Psoas muscle (tissue), 8 donors: ENCODE measurements around the gene DTNBP1. TPM values are rescaled to one million over a fixed set of nuclear protein-coding genes. Genes with fewer than 3 reads are reported as not detected.

ENCODE experiments used
- ATAC-seq, 4 donors: fragments of 200-7000 bp; cut with Tn5 transposase; one replicate each; pipeline ENCODE4 v1.9.1; 2020; ENCODE audit warnings: moderate library complexity in 3 of 4, mild to moderate bottlenecking in 2 of 4
- DNase-seq, 2 donors: peaks; one replicate each; pipeline ENCODE4 v3.0.0-alpha.2; 2020
- H3K27ac ChIP-seq: fragments of 200-600 bp; one replicate; pipeline ENCODE4 v1.8.0; 2022
- H3K27me3 ChIP-seq, 3 donors: fragments of 200-600 bp in 1 of 3; one replicate each; pipeline versions ENCODE4 v1.6.1 to v1.8.0; 2013 to 2022; ENCODE audit warnings: low read length in 2 of 3, mild to moderate bottlenecking in 2 of 3, moderate library complexity in 1 of 3; ENCODE audit not compliant: insufficient read depth in 3 of 3
- H3K36me3 ChIP-seq, 2 donors: fragments of 200-600 bp in 1 of 2; one replicate each; pipeline versions ENCODE4 v1.6.1 to v1.8.0; 2013 to 2022; ENCODE audit warnings: low read depth in 1 of 2, mild to moderate bottlenecking in 1 of 2, moderate library complexity in 1 of 2; ENCODE audit not compliant: insufficient read depth in 1 of 2
- H3K4me1 ChIP-seq: fragments of 200-600 bp; one replicate; pipeline ENCODE4 v1.8.0; 2022
- H3K4me3 ChIP-seq: fragments of 200-600 bp; one replicate; pipeline ENCODE4 v1.8.0; 2022; ENCODE audit warnings: mild to moderate bottlenecking
- H3K9me3 ChIP-seq: fragments of 200-600 bp; one replicate; pipeline ENCODE4 v1.8.0; 2022
- WGBS, 3 donors: extraction: QIAGEN DNeasy Blood & Tissue Kit; methylation state at CpG; one replicate each; pipeline versions ENCODE4 v1.1.6 to v1.1.7; 2013; 5-methylcytosine and 5-hydroxymethylcytosine counted together
- intact Hi-C, 2 donors: fragments of 100-400 bp; cut with DNase I; formaldehyde crosslinking; loops; one replicate each; pipeline versions ENCODE4 v1.11.0 to v1.14.2; 2022
- polyA plus RNA-seq, 3 donors: library from polyadenylated mRNA; stranded (reverse); fragments of 200-250 nt; gene quantifications; one replicate each; pipeline ENCODE4 v1.2.3, GENCODE V29; 2013
- total RNA-seq, 4 donors: library from RNA; stranded (reverse); fragmentation: NEBNext Ultra II Directional in 2 of 4; extraction: Animal tissue kit (Norgen Biotek cat#: 25700) in 2 of 4; gene quantifications; one replicate each; pipeline versions ENCODE4 v1.2.1 to v1.2.4, GENCODE V29; 2021 to 2023
- TF ChIP-seq, protein P1 (sequence below): fragments of 200-600 bp; IDR thresholded peaks from one replicate; pipeline ENCODE4 v1.8.0; 2022; ENCODE audit warnings: antibody characterized with exemption
- donor health status: healthy with polysubstance abuse.
- donor health status: DM: no; HTN: no; CAD: no; lungs with moderate emphysema.
- donor health status: Bipolar disorder and iron deficiency.
- donor health status: healthy.
- donor health status: DM: yes; HTN: yes; CAD: no.
- donor health status: DM: no; HTN: no; CAD: no.
- donor health status: DM: no; HTN: no; CAD: no.
- donor health status: DM: yes; HTN: yes; CAD: no.

The DTNBP1 gene
- total and polyA plus RNA-seq, 7 donors, result 8.0 to 22.0 (median 15.0) TPM

DNA sequence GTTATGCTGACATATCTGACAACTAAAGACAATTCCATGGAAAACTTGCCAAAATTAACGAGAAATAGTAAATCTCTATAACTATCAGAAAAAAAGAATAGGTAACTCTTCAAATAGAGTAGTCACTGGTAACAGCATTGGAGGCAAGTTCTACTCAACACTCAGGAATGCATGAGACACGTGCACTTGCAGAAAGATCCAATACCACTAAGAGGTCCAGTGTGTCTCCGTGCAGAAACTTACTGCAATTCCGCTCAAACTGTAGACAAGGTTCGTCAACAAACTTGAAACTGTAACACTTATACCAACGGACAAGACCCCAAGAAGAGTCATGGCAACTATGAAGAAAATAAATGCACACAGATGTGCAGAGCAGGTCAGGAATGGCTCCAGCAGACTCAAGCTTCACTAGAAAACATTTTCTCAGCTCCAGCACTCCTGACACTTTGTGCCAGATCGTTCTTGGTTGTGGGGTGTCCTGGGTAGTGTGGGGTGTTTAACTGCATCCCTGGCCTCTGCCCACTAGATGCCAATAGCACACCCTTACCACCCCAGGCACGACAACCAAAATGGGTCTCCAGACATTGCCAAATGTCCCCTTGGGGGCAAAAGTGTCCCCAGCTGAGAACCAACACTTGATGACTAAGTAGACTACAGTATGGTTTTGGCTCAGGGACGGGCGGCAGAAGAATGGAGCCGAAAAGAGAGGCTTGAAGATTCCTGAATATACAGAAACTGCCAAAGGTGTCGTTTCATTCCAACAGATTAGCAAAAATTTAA lies 134.8 kb downstream of the DTNBP1 start:
- no peak for DNase-seq
- ATAC-seq, result no peak
- Histone ChIP-seq H3K36me3 (peaks cover 0 to 29% of the 10 kb centered on the region in 2 donors), H3K9me3 (no peaks in the 10 kb centered on the region), H3K4me3 (no peak overlapping the region), H3K4me1 (peaks cover 19% of the 10 kb centered on the region), H3K27ac (no peak overlapping the region), H3K27me3 (no peaks in the 10 kb centered on the region)
- intact Hi-C loops, result loop anchor here in 1 of 2 donors (5.0 kb wide), 1 partner anchor 69 kb away; no protein-coding TSS in a partner anchor
- TF ChIP-seq, protein P1, sequence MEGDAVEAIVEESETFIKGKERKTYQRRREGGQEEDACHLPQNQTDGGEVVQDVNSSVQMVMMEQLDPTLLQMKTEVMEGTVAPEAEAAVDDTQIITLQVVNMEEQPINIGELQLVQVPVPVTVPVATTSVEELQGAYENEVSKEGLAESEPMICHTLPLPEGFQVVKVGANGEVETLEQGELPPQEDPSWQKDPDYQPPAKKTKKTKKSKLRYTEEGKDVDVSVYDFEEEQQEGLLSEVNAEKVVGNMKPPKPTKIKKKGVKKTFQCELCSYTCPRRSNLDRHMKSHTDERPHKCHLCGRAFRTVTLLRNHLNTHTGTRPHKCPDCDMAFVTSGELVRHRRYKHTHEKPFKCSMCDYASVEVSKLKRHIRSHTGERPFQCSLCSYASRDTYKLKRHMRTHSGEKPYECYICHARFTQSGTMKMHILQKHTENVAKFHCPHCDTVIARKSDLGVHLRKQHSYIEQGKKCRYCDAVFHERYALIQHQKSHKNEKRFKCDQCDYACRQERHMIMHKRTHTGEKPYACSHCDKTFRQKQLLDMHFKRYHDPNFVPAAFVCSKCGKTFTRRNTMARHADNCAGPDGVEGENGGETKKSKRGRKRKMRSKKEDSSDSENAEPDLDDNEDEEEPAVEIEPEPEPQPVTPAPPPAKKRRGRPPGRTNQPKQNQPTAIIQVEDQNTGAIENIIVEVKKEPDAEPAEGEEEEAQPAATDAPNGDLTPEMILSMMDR, result no peak
- 93 to 96% (median 96%) methylated on average over 12 of the region's 12 CpGs for WGBS, 3 donors

DNA sequence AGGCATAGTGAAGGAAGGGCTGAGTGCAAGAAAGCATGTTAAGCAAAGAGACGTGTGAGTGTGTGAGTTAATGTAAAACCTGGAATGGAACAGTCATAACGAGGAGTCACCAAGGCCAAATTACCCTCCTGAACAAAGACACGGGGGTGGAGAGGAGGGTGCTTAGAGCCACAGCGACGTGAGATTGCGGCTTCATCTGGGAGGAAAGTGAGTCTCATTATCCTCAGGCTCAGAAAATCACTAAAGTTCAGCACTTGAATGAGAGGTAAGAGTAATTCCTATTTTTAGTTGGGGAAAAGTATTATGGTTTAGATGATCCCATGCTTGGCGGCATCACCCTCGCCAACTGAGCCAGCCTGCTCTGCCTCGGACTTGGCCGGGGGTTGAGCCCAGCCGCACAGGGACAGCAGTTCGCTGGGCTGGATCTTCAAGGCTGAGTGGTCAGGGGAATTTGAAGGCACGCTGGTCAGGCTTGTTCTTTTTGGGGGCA lies 136.6 kb downstream of the DTNBP1 start:
- Histone ChIP-seq H3K4me1 (peaks cover 22% of the 10 kb centered on the region), H3K4me3 (no peak overlapping the region), H3K27me3 (no peaks in the 10 kb centered on the region), H3K9me3 (no peaks in the 10 kb centered on the region), H3K36me3 (peaks cover 0 to 38% of the 10 kb centered on the region in 2 donors), H3K27ac (peak overlapping the region; percentile 73)
- WGBS, 3 donors, result 56 to 82% (median 58%) methylated on average over 13 of the region's 13 CpGs
- TF ChIP-seq, protein P1, result no peak
- DNase-seq (peak in 1 of 2 donors; percentile 83), ATAC-seq (peak; percentile 76 to 87 (median 84))
- intact Hi-C loops, result loop anchor here in 1 of 2 donors (5.0 kb wide), 1 partner anchor 71 kb away; no protein-coding TSS in a partner anchor

DNA sequence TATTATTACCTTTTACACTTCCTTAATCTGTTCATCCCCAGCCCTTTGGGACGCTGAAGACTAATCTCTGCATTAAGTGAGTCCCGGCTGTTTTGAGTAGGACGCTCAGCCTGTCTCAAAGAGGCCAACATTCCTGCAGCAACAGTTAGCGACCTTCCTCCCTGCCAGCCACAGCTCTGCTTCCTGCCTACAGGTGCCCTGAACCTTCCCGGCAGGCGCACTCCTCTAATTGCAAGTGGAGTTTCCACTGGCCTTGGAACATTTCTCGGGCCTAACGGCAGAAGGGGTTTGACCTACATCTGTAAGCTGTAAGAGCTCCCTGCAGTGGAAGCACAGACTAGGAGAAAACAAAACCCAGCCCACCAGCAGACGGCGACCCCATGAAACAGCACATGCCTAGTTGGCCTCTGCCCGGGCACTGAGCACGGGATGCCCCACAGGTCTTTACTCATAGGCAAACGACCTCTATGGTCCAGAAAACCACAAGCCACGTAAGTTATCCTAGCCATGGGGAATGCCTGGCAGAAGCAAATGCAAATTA lies 137.9 kb downstream of the DTNBP1 start:
- no peak for DNase-seq
- Histone ChIP-seq H3K9me3 (no peaks in the 10 kb centered on the region), H3K27ac (peak overlapping the region; percentile 73), H3K36me3 (peaks cover 0 to 49% of the 10 kb centered on the region in 2 donors), H3K4me3 (no peak overlapping the region), H3K4me1 (peaks cover 22% of the 10 kb centered on the region), H3K27me3 (no peaks in the 10 kb centered on the region)
- ATAC-seq, result peak in 3 of 4 donors; percentile 23 to 32 (median 31)
- intact Hi-C loops, result loop anchor here in 1 of 2 donors (5.0 kb wide), 1 partner anchor 72 kb away; no protein-coding TSS in a partner anchor
- TF ChIP-seq, protein P1, result no peak
- WGBS, 3 donors, result 76 to 91% (median 77%) methylated on average over 14 of the region's 14 CpGs

DNA sequence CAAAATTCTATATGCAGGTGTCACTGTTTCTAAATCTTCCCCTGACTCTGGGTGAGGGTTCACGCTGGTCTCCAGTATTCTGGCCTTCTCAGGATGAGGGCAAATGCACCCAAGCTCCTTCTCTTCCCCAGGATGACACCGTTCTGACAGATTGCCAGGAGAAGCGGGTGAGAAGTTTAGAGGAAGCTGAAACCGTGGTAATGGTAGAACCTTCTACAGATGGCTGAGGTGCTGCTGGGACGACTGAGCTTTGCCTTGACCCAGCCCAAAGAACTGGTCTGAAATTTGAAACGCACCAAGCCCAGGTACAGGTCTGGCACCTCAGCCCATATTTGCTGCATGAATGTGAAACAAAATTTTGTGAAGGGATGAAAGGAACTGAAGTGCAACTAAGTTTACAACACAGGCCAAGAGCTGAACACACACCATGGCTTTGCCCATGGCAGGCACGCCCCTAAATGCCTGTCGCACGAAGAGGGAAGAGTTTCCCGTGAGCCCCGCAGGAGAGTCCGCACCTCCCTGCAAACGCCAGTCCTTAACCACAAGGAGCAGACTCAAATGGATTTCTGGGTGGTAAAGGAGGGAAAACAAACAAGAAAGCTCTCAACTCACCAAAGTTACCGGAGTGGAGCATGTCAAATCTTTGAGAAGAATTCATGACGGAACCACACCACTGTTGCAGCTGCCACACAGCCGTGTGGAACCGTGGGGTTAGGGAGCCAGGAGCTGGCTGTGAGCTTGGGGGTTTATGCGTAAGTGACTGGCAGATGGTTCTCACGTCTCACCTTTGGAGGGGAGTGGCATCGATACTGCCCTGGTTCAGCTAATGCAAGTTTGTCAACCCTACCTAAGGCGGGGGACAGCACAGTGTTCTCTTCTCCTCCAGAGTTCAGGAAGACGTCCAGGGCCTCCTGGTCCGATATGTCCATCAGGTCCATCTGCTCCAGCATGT lies 138.9 kb downstream of the DTNBP1 start:
- H3K27me3 ChIP-seq, result no peaks in the 10 kb centered on the region
- peak overlapping the region; percentile 56 for H3K27ac ChIP-seq
- ATAC-seq, result no peak

More for the DNA sequence above, 138.9 kb downstream of the DTNBP1 start:
- no peak overlapping the region for H3K4me3 ChIP-seq
- WGBS, 3 donors, result 88 to 95% (median 88%) methylated on average over 23 of the region's 23 CpGs
- intact Hi-C loops, result no loop called here
- TF ChIP-seq, protein P1, result no peak
- no peak for DNase-seq
- peaks cover 22% of the 10 kb centered on the region for H3K4me1 ChIP-seq
- H3K9me3 ChIP-seq, result no peaks in the 10 kb centered on the region
- H3K36me3 ChIP-seq, result peaks cover 0 to 52% of the 10 kb centered on the region in 2 donors
